ENCODE measurements around the gene VTI1A. TPM values are rescaled to one million over a fixed set of nuclear protein-coding genes. Genes with fewer than 3 reads are reported as not detected.
A peak's percentile ranks its signal among the peaks of the same experiment; 100 is the strongest.

Gene VTI1A
- total and polyA plus RNA-seq, 2 of the 13 experiments (the other 11 are each of a cell fraction or from before 2014, with no cell fraction given), result 11.7 to 32.7 TPM

GRCh38 chr10:112774210-112774609, 327.2 kb downstream of the VTI1A start (continued):
- TF ChIP-seq ZNF709 (CRISPR knock-in tag; IDR thresholded peaks at IDR 0.05), result no peak
- peak; percentile 35; the same call in 1 of the 2 replicates for TF ChIP-seq SAP130 (CRISPR knock-in tag; IDR thresholded peaks at IDR 0.05; ENCODE audit: low read depth)
- TF ChIP-seq EP300 (IDR thresholded peaks at IDR 0.05; ENCODE audit: low read depth in 2 of 2, low read length in 2 of 2), result peak in 1 of 2 experiments; percentile 42; a peak in 1 of 4 replicates
- no peak for TF ChIP-seq EP300 (CRISPR knock-in tag; IDR thresholded peaks at IDR 0.05; ENCODE audit: borderline replicate concordance)
- TF ChIP-seq, protein P1, sequence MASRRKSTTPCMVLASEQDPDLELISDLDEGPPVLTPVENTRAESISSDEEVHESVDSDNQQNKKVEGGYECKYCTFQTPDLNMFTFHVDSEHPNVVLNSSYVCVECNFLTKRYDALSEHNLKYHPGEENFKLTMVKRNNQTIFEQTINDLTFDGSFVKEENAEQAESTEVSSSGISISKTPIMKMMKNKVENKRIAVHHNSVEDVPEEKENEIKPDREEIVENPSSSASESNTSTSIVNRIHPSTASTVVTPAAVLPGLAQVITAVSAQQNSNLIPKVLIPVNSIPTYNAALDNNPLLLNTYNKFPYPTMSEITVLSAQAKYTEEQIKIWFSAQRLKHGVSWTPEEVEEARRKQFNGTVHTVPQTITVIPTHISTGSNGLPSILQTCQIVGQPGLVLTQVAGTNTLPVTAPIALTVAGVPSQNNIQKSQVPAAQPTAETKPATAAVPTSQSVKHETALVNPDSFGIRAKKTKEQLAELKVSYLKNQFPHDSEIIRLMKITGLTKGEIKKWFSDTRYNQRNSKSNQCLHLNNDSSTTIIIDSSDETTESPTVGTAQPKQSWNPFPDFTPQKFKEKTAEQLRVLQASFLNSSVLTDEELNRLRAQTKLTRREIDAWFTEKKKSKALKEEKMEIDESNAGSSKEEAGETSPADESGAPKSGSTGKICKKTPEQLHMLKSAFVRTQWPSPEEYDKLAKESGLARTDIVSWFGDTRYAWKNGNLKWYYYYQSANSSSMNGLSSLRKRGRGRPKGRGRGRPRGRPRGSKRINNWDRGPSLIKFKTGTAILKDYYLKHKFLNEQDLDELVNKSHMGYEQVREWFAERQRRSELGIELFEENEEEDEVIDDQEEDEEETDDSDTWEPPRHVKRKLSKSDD (CRISPR knock-in tag; IDR thresholded peaks at IDR 0.05; ENCODE audit: low read depth), result no peak
- peak; percentile 69; the same call in 1 of the 2 replicates for TF ChIP-seq RARA (CRISPR knock-in tag; IDR thresholded peaks at IDR 0.05)
- TF ChIP-seq, protein P2, sequence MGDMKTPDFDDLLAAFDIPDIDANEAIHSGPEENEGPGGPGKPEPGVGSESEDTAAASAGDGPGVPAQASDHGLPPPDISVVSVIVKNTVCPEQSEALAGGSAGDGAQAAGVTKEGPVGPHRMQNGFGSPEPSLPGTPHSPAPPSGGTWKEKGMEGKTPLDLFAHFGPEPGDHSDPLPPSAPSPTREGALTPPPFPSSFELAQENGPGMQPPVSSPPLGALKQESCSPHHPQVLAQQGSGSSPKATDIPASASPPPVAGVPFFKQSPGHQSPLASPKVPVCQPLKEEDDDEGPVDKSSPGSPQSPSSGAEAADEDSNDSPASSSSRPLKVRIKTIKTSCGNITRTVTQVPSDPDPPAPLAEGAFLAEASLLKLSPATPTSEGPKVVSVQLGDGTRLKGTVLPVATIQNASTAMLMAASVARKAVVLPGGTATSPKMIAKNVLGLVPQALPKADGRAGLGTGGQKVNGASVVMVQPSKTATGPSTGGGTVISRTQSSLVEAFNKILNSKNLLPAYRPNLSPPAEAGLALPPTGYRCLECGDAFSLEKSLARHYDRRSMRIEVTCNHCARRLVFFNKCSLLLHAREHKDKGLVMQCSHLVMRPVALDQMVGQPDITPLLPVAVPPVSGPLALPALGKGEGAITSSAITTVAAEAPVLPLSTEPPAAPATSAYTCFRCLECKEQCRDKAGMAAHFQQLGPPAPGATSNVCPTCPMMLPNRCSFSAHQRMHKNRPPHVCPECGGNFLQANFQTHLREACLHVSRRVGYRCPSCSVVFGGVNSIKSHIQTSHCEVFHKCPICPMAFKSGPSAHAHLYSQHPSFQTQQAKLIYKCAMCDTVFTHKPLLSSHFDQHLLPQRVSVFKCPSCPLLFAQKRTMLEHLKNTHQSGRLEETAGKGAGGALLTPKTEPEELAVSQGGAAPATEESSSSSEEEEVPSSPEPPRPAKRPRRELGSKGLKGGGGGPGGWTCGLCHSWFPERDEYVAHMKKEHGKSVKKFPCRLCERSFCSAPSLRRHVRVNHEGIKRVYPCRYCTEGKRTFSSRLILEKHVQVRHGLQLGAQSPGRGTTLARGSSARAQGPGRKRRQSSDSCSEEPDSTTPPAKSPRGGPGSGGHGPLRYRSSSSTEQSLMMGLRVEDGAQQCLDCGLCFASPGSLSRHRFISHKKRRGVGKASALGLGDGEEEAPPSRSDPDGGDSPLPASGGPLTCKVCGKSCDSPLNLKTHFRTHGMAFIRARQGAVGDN (CRISPR knock-in tag; IDR thresholded peaks at IDR 0.05), result no peak
- TF ChIP-seq HHEX (CRISPR knock-in tag; IDR thresholded peaks at IDR 0.05), result no peak
- TF ChIP-seq MYPOP (CRISPR knock-in tag; IDR thresholded peaks at IDR 0.05), result no peak
- TF ChIP-seq ETV5 (CRISPR knock-in tag; IDR thresholded peaks at IDR 0.05; ENCODE audit: borderline replicate concordance), result peak; percentile 70; the same call in 1 of the 2 replicates
- TF ChIP-seq, protein P3, sequence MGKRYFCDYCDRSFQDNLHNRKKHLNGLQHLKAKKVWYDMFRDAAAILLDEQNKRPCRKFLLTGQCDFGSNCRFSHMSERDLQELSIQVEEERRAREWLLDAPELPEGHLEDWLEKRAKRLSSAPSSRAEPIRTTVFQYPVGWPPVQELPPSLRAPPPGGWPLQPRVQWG (CRISPR knock-in tag; IDR thresholded peaks at IDR 0.05; ENCODE audit: borderline replicate concordance, low read depth), result no peak
- no peak for TF ChIP-seq CREB3 (CRISPR knock-in tag; IDR thresholded peaks at IDR 0.05)
- no peak for TF ChIP-seq ZNF562 (CRISPR knock-in tag; IDR thresholded peaks at IDR 0.05; ENCODE audit: borderline replicate concordance)
- TF ChIP-seq REPIN1 (CRISPR knock-in tag; IDR thresholded peaks at IDR 0.05; ENCODE audit: borderline replicate concordance, low read depth), result no peak
- no peak for TF ChIP-seq RBM39 (IDR thresholded peaks at IDR 0.05; ENCODE audit: low read depth, low read length, poor library complexity, severe bottlenecking)
- TF ChIP-seq ZNF382 (CRISPR knock-in tag; IDR thresholded peaks at IDR 0.05; ENCODE audit: borderline replicate concordance), result no peak
- no peak for TF ChIP-seq CCAR2 (optimal IDR thresholded peaks at IDR 0.05; ENCODE audit: low read depth, low read length)
- TF ChIP-seq THRA (CRISPR knock-in tag; IDR thresholded peaks at IDR 0.05; ENCODE audit: borderline replicate concordance), result peak; percentile 39; the same call in 1 of the 2 replicates
- TF ChIP-seq HNF4A (CRISPR knock-in tag; IDR thresholded peaks at IDR 0.05), result peak; percentile 78

Measured in HepG2 (cell line).